ENCODE data around the gene PRPS1. TPM values are rescaled to one million over a fixed set of nuclear protein-coding genes. Genes with fewer than 3 reads are reported as not detected.
"Not testable (repeated sequence)": the region's sequence is repeated elsewhere in the genome, so short reads cannot be mapped to it uniquely, and the experiment has no call there.

PRPS1 gene
- total and polyA plus RNA-seq, 4 donors = 13.3 to 32.2 (median 26.1) TPM

GRCh38 chrX:107684956-107685385 lies 56.7 kb downstream of the PRPS1 start:
- DNase-seq (ENCODE audit: low spot score) = no peak
- no peak overlapping the region for H3K4me3 ChIP-seq (ENCODE audit: low read depth in 1 of 3, low read length in 3 of 3)
- 59% methylated on average over 5 of the region's 5 CpGs for WGBS
- H3K27me3 ChIP-seq (ENCODE audit: control insufficient read depth in 4 of 4, insufficient read depth in 4 of 4, low read length in 3 of 4) = no peaks in the 10 kb centered on the region
- H3K9ac ChIP-seq (ENCODE audit: low read depth in 1 of 2, low read length in 2 of 2) = no peak overlapping the region
- TF ChIP-seq REST (IDR thresholded peaks at IDR 0.05) (no peak), NR2F2 (IDR thresholded peaks at IDR 0.05) (peak; percentile 48)
- no peak overlapping the region for H3K27ac ChIP-seq (ENCODE audit: low read depth in 1 of 2, low read length in 2 of 2)
- H3K36me3 ChIP-seq (ENCODE audit: control insufficient read depth in 4 of 4, insufficient read depth in 3 of 4, low read depth in 1 of 4, low read length in 3 of 4) = no peaks in the 10 kb centered on the region
- no peaks in the 10 kb centered on the region for H3K9me3 ChIP-seq (ENCODE audit: control insufficient read depth in 4 of 4, low read length in 3 of 4)
- H3K4me1 ChIP-seq (ENCODE audit: control insufficient read depth in 4 of 4, insufficient read depth in 4 of 4, low read length in 3 of 4) = peaks cover 2 to 14% (median 6%) of the 10 kb centered on the region in 4 donors

- not testable (repeated sequence) for H3K4me3 ChIP-seq (ENCODE audit: low read depth in 1 of 3, low read length in 3 of 3); H3K27ac ChIP-seq (ENCODE audit: low read depth in 1 of 2, low read length in 2 of 2); DNase-seq (ENCODE audit: low spot score); H3K9me3 ChIP-seq (ENCODE audit: control insufficient read depth in 4 of 4, low read length in 3 of 4); H3K27me3 ChIP-seq (ENCODE audit: control insufficient read depth in 4 of 4, insufficient read depth in 4 of 4, low read length in 3 of 4); H3K36me3 ChIP-seq (ENCODE audit: control insufficient read depth in 4 of 4, insufficient read depth in 3 of 4, low read depth in 1 of 4, low read length in 3 of 4); H3K9ac ChIP-seq (ENCODE audit: low read depth in 1 of 2, low read length in 2 of 2)
- peaks cover 2 to 14% (median 6%) of the 10 kb centered on the region in 4 donors for H3K4me1 ChIP-seq (ENCODE audit: control insufficient read depth in 4 of 4, insufficient read depth in 4 of 4, low read length in 3 of 4)
- WGBS = 95% methylated on average over 9 of the region's 9 CpGs
Observed at GRCh38 chrX:107685586-107685985, 57.3 kb downstream of the PRPS1 start.

- DNase-seq (ENCODE audit: low spot score) = no peak
- Histone ChIP-seq H3K36me3 (ENCODE audit: control insufficient read depth in 4 of 4, insufficient read depth in 3 of 4, low read depth in 1 of 4, low read length in 3 of 4) (no peaks in the 10 kb centered on the region), H3K4me3 (ENCODE audit: low read depth in 1 of 3, low read length in 3 of 3) (no peak overlapping the region), H3K9me3 (ENCODE audit: control insufficient read depth in 4 of 4, low read length in 3 of 4) (no peaks in the 10 kb centered on the region), H3K4me1 (ENCODE audit: control insufficient read depth in 4 of 4, insufficient read depth in 4 of 4, low read length in 3 of 4) (peaks cover 2 to 14% (median 6%) of the 10 kb centered on the region in 4 donors), H3K27ac (ENCODE audit: low read depth in 1 of 2, low read length in 2 of 2) (no peak overlapping the region), H3K27me3 (ENCODE audit: control insufficient read depth in 4 of 4, insufficient read depth in 4 of 4, low read length in 3 of 4) (no peaks in the 10 kb centered on the region), H3K9ac (ENCODE audit: low read depth in 1 of 2, low read length in 2 of 2) (no peak overlapping the region)
- TF ChIP-seq HNF4G (IDR thresholded peaks at IDR 0.05) (no peak), RXRA (IDR thresholded peaks at IDR 0.05) (no peak), SP1 (IDR thresholded peaks at IDR 0.05) (no peak), RAD21 (IDR thresholded peaks at IDR 0.05) (no peak), ZBTB33 (IDR thresholded peaks at IDR 0.05) (no peak), EGR1 (IDR thresholded peaks at IDR 0.05; ENCODE audit: low read depth in 2 of 2) (no peak), FOXA1 (IDR thresholded peaks at IDR 0.05) (no peak), YY1 (IDR thresholded peaks at IDR 0.05) (no peak), REST (IDR thresholded peaks at IDR 0.05) (no peak), MAX (IDR thresholded peaks at IDR 0.05) (no peak), ATF3 (IDR thresholded peaks at IDR 0.05) (no peak), GABPA (IDR thresholded peaks at IDR 0.05 in 1 of 2, conservative IDR thresholded peaks at IDR 0.05 in 1 of 2) (no peak), CTCF (IDR thresholded peaks at IDR 0.05; ENCODE audit: low read depth, low read length, missing input control) (no peak), FOXA2 (IDR thresholded peaks at IDR 0.05) (no peak), HNF4A (conservative IDR thresholded peaks at IDR 0.05) (no peak), NR2F2 (IDR thresholded peaks at IDR 0.05) (no peak), TAF1 (conservative IDR thresholded peaks at IDR 0.05) (no peak)
- WGBS = 85% methylated on average over 3 of the region's 3 CpGs
Observed at GRCh38 chrX:107686026-107686425, 57.7 kb downstream of the PRPS1 start.

Measured in liver (tissue), 9 donors.